SK-N-SH (cell line): ENCODE results near the gene ZNF526. TPM values are rescaled to one million over a fixed set of nuclear protein-coding genes. Genes with fewer than 3 reads are reported as not detected.

Source experiments
- CTCF ChIA-PET: fragments of 300-600, 350-600 bp; formaldehyde crosslinking; extraction: SDS; loops from one replicate; lab custom pipeline; 2021; lab: Yijun Ruan, JAX
- POLR2A ChIA-PET: fragments of 350-600 bp; sonication (Branson Sonifier 250); formaldehyde crosslinking; extraction: SDS; loops from one replicate; lab custom pipeline; 2020; ENCODE audit warnings: antibody characterized with exemption, inconsistent platforms; lab: Yijun Ruan, JAX
- DNase-seq: peaks from one replicate; pipeline ENCODE4 v3.0.0; 2012
- H2AFZ ChIP-seq: fragments of 200-600 bp; sonication (generic); 2 replicates; pipeline ENCODE4 v1.8.1; 2016; ENCODE audit warnings: antibody characterized with exemption, mild to moderate bottlenecking, low read depth
- H3F3A ChIP-seq: fragments of 200-600 bp; sonication (generic); replicated peaks from 2 replicates; pipeline ENCODE3; 2016; ENCODE audit warnings: antibody characterized with exemption, mild to moderate bottlenecking; ENCODE audit not compliant: insufficient read depth
- H3K27ac ChIP-seq, 2 experiments: fragments of 200-500 bp in 1 of 2; fragments of 200-600 bp in 1 of 2; sonication (Bioruptor generic) in 1 of 2; sonication (generic), shearing (Covaris generic) in 1 of 2; 2 replicates each; pipeline versions ENCODE4 v1.5.1 to v1.6.1; 2014 to 2016; ENCODE audit warnings: low read depth in 2 of 2, inconsistent platforms in 1 of 2, low read length in 1 of 2, mild to moderate bottlenecking in 1 of 2, mixed read lengths in 1 of 2
- H3K27me3 ChIP-seq: fragments of 200-600 bp; sonication (generic), shearing (Covaris generic); 2 replicates; pipeline ENCODE4 v1.6.1; 2016; ENCODE audit warnings: mixed run types; ENCODE audit not compliant: insufficient read depth
- H3K36me3 ChIP-seq, 2 experiments: fragments of 200-500 bp in 1 of 2; fragments of 200-600 bp in 1 of 2; sonication (Bioruptor generic) in 1 of 2; sonication (generic) in 1 of 2; replicated peaks in 1 of 2; 2 replicates each; pipeline versions ENCODE3 to v1.5.1; 2014 to 2016; ENCODE audit warnings: low read length in 1 of 2, mild to moderate bottlenecking in 1 of 2; ENCODE audit not compliant: insufficient read depth in 2 of 2, control insufficient read depth in 1 of 2
- H3K4me1 ChIP-seq, 2 experiments: fragments of 200-500 bp in 1 of 2; fragments of 200-600 bp in 1 of 2; sonication (Bioruptor generic) in 1 of 2; sonication (generic), shearing (Covaris generic) in 1 of 2; 2 replicates each; pipeline versions ENCODE4 v1.5.1 to v1.6.1; 2014 to 2016; ENCODE audit warnings: low read depth in 1 of 2, low read length in 1 of 2, mixed run types in 1 of 2; ENCODE audit not compliant: insufficient read depth in 2 of 2, control insufficient read depth in 1 of 2
- H3K4me2 ChIP-seq: fragments of 200-600 bp; sonication (generic), shearing (Covaris generic); 2 replicates; pipeline ENCODE4 v1.6.1; 2017; ENCODE audit warnings: mixed run types
- H3K4me3 ChIP-seq, 2 experiments: fragments of 200-500 bp in 1 of 2; fragments of 200-600 bp in 1 of 2; sonication (Bioruptor generic) in 1 of 2; sonication (generic), shearing (Covaris generic) in 1 of 2; 2 replicates each; pipeline versions ENCODE4 v1.5.1 to v1.8.1; 2014 to 2016; ENCODE audit warnings: low read depth in 2 of 2, inconsistent platforms in 1 of 2, low read length in 1 of 2, mild to moderate bottlenecking in 1 of 2, mixed read lengths in 1 of 2, moderate library complexity in 1 of 2
- H3K79me2 ChIP-seq: fragments of 200-600 bp; sonication (generic); 2 replicates; pipeline ENCODE4 v1.8.1; 2017; ENCODE audit warnings: mild to moderate bottlenecking; ENCODE audit not compliant: insufficient read depth
- H3K9ac ChIP-seq: fragments of 200-600 bp; sonication (generic); 2 replicates; pipeline ENCODE4 v1.6.1; 2017; ENCODE audit warnings: mixed run types
- H3K9me2 ChIP-seq: fragments of 200-600 bp; sonication (generic); 2 replicates; pipeline ENCODE4 v1.6.1; 2017; ENCODE audit warnings: mixed run types
- H3K9me3 ChIP-seq: fragments of 200-600 bp; sonication (generic); 2 replicates; pipeline ENCODE4 v1.6.1; 2017; ENCODE audit warnings: mixed run types, mild to moderate bottlenecking, moderate library complexity
- H4K20me1 ChIP-seq: fragments of 200-600 bp; sonication (generic); 2 replicates; pipeline ENCODE4 v1.6.1; 2017; ENCODE audit warnings: mild to moderate bottlenecking, mixed run types; ENCODE audit not compliant: insufficient read depth
- ELF1 ChIP-seq: IDR thresholded peaks from 2 replicates; pipeline ENCODE4 v1.4.0; 2012
- EZH2phosphoT487 ChIP-seq: fragments of 200-600 bp; sonication (generic); IDR thresholded peaks from 2 replicates; pipeline ENCODE4 v1.6.1; 2017; ENCODE audit warnings: low read depth, mixed run types, mild to moderate bottlenecking, antibody characterized with exemption, moderate library complexity, borderline replicate concordance
- FOSL2 ChIP-seq: IDR thresholded peaks from 2 replicates; pipeline ENCODE4 v1.4.0; 2012; ENCODE audit warnings: low read depth, mild to moderate bottlenecking, moderate library complexity, borderline replicate concordance
- FOXM1 ChIP-seq: IDR thresholded peaks from 2 replicates; pipeline ENCODE4 v1.4.0; 2012; ENCODE audit warnings: low read depth, mild to moderate bottlenecking
- GABPA ChIP-seq: IDR thresholded peaks from 2 replicates; pipeline ENCODE4 v1.4.0; 2012; ENCODE audit warnings: low read depth, mild to moderate bottlenecking
- GATA2 ChIP-seq: sonication (generic); formaldehyde crosslinking; IDR thresholded peaks from 2 replicates; pipeline ENCODE4 v1.5.0; 2020; ENCODE audit warnings: mild to moderate bottlenecking, missing genetic modification reagents
- JUND ChIP-seq: IDR thresholded peaks from 2 replicates; pipeline ENCODE4 v1.4.0; 2012
- NFIC ChIP-seq: IDR thresholded peaks from 2 replicates; pipeline ENCODE4 v1.4.0; 2012; ENCODE audit warnings: borderline replicate concordance
- NRF1 ChIP-seq: IDR thresholded peaks from 2 replicates; pipeline ENCODE4 v1.6.1; 2012; ENCODE audit warnings: low read depth, mild to moderate bottlenecking, low read length
- POLR2AphosphoS5 ChIP-seq: IDR thresholded peaks from 2 replicates; pipeline ENCODE4 v1.6.1; 2012; ENCODE audit warnings: low read depth, low read length
- RAD21 ChIP-seq: IDR thresholded peaks from 2 replicates; pipeline ENCODE4 v1.6.1; 2012; ENCODE audit warnings: mild to moderate bottlenecking, low read length
- RFX5 ChIP-seq: IDR thresholded peaks from 2 replicates; pipeline ENCODE4 v1.6.1; 2012; ENCODE audit warnings: mild to moderate bottlenecking, improper control_type of control experiment, low read length
- RXRA ChIP-seq: IDR thresholded peaks from 2 replicates; pipeline ENCODE4 v1.4.0; 2012; ENCODE audit warnings: low read depth, mild to moderate bottlenecking, borderline replicate concordance
- SMC3 ChIP-seq: IDR thresholded peaks from 2 replicates; pipeline ENCODE4 v1.6.1; 2012; ENCODE audit warnings: low read depth, low read length, improper control_type of control experiment
- TAF1 ChIP-seq: IDR thresholded peaks from 2 replicates; pipeline ENCODE4 v1.6.1; 2012; ENCODE audit warnings: low read depth, mild to moderate bottlenecking, low read length, moderate library complexity, borderline replicate concordance
- TCF12 ChIP-seq: IDR thresholded peaks from 2 replicates; pipeline ENCODE4 v1.4.0; 2012
- YY1 ChIP-seq: IDR thresholded peaks from 2 replicates; pipeline ENCODE4 v1.4.0; 2012; ENCODE audit warnings: low read depth, mild to moderate bottlenecking
- WGBS: methylation state at CpG from one replicate; pipeline ENCODE4 v1.1.6; 2017; ENCODE audit warnings: low lambda C conversion rate; 5-methylcytosine and 5-hydroxymethylcytosine counted together
- polyA plus RNA-seq, 3 experiments: library from polyadenylated mRNA; depleted of rRNA; stranded (reverse); fragments of >200 nt; gene quantifications; 2 replicates each; pipeline ENCODE4 v1.2.3, GENCODE V29; 2012
- TF ChIP-seq, protein P1 (sequence below): IDR thresholded peaks from 2 replicates; pipeline ENCODE4 v1.6.1; 2012; ENCODE audit warnings: mild to moderate bottlenecking, low read depth, low read length, moderate library complexity
- TF ChIP-seq, protein P2 (sequence below): fragments of 150-350 bp; IDR thresholded peaks from 2 replicates; pipeline ENCODE4 v1.6.1; 2017; ENCODE audit warnings: antibody characterized with exemption, low read length, low read depth, borderline replicate concordance
- TF ChIP-seq, protein P3 (sequence below): fragments of 200-600 bp; sonication (generic); IDR thresholded peaks from 2 replicates; pipeline ENCODE4 v1.6.1; 2017; ENCODE audit warnings: antibody characterized with exemption, mild to moderate bottlenecking, moderate library complexity

ZNF526 gene
- polyA plus RNA-seq, 1 of the 3 experiments (the other 2 are of a cell fraction) = 3.5 TPM

DNA sequence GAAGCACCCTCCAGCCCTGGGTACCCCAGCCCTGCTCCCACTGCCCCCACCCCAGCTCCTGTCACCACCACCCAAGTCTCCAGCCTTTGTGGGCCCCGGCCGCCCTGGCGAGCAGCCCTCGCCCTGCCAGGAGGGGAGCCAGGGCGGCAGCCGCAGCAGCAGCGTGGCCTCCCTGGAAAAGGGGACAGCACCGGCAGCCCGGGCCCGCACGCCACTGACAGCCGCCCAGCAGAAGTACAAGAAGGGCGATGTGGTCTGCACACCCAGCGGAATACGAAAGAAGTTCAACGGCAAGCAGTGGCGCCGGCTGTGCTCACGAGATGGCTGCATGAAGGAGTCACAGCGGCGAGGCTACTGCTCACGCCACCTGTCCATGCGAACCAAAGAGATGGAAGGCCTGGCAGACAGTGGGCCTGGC is 52.9 kb downstream of the ZNF526 start:
- Histone ChIP-seq H2AFZ (no peak overlapping the region), H3K36me3 (peaks cover 13 to 39% of the 10 kb centered on the region in 2 experiments), H3K9ac (no peak overlapping the region), H3K79me2 (peaks cover 86% of the 10 kb centered on the region), H3K4me2 (no peak overlapping the region), H3K9me3 (no peaks in the 10 kb centered on the region), H4K20me1 (no peaks in the 10 kb centered on the region), H3K4me3 (no peak overlapping the region), H3K4me1 (peaks cover 27 to 56% of the 10 kb centered on the region in 2 experiments; a peak in 3 of 4 replicates), H3F3A (peaks cover 21% of the 10 kb centered on the region), H3K9me2 (no peaks in the 10 kb centered on the region), H3K27ac (no peak overlapping the region), H3K27me3 (no peaks in the 10 kb centered on the region)
- no peak for DNase-seq
- 97% methylated on average over 11 of the region's 23 CpGs for WGBS
- CTCF ChIA-PET = interaction anchor here (1.3 kb wide), 1 partner anchor 28 kb away, joined by 3 read pairs; no protein-coding TSS in a partner anchor
- POLR2A ChIA-PET = no interaction called here
- no peak for TF ChIP-seq GABPA
- TF ChIP-seq, protein P1, sequence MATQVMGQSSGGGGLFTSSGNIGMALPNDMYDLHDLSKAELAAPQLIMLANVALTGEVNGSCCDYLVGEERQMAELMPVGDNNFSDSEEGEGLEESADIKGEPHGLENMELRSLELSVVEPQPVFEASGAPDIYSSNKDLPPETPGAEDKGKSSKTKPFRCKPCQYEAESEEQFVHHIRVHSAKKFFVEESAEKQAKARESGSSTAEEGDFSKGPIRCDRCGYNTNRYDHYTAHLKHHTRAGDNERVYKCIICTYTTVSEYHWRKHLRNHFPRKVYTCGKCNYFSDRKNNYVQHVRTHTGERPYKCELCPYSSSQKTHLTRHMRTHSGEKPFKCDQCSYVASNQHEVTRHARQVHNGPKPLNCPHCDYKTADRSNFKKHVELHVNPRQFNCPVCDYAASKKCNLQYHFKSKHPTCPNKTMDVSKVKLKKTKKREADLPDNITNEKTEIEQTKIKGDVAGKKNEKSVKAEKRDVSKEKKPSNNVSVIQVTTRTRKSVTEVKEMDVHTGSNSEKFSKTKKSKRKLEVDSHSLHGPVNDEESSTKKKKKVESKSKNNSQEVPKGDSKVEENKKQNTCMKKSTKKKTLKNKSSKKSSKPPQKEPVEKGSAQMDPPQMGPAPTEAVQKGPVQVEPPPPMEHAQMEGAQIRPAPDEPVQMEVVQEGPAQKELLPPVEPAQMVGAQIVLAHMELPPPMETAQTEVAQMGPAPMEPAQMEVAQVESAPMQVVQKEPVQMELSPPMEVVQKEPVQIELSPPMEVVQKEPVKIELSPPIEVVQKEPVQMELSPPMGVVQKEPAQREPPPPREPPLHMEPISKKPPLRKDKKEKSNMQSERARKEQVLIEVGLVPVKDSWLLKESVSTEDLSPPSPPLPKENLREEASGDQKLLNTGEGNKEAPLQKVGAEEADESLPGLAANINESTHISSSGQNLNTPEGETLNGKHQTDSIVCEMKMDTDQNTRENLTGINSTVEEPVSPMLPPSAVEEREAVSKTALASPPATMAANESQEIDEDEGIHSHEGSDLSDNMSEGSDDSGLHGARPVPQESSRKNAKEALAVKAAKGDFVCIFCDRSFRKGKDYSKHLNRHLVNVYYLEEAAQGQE = no peak
- TF ChIP-seq NRF1 = no peak
- no peak for TF ChIP-seq RFX5
- no peak for TF ChIP-seq YY1
- TF ChIP-seq FOSL2 = no peak
- no peak for TF ChIP-seq JUND
- no peak for TF ChIP-seq ELF1
- TF ChIP-seq, protein P2, sequence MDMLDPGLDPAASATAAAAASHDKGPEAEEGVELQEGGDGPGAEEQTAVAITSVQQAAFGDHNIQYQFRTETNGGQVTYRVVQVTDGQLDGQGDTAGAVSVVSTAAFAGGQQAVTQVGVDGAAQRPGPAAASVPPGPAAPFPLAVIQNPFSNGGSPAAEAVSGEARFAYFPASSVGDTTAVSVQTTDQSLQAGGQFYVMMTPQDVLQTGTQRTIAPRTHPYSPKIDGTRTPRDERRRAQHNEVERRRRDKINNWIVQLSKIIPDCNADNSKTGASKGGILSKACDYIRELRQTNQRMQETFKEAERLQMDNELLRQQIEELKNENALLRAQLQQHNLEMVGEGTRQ = no peak
- TF ChIP-seq FOXM1 = no peak
- TF ChIP-seq RAD21 = no peak
- TF ChIP-seq, protein P3, sequence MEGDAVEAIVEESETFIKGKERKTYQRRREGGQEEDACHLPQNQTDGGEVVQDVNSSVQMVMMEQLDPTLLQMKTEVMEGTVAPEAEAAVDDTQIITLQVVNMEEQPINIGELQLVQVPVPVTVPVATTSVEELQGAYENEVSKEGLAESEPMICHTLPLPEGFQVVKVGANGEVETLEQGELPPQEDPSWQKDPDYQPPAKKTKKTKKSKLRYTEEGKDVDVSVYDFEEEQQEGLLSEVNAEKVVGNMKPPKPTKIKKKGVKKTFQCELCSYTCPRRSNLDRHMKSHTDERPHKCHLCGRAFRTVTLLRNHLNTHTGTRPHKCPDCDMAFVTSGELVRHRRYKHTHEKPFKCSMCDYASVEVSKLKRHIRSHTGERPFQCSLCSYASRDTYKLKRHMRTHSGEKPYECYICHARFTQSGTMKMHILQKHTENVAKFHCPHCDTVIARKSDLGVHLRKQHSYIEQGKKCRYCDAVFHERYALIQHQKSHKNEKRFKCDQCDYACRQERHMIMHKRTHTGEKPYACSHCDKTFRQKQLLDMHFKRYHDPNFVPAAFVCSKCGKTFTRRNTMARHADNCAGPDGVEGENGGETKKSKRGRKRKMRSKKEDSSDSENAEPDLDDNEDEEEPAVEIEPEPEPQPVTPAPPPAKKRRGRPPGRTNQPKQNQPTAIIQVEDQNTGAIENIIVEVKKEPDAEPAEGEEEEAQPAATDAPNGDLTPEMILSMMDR = no peak
- no peak for TF ChIP-seq TAF1
- no peak for TF ChIP-seq POLR2AphosphoS5
- TF ChIP-seq NFIC = no peak
- TF ChIP-seq RXRA = no peak
- no peak for TF ChIP-seq SMC3
- no peak for TF ChIP-seq EZH2phosphoT487
- no peak for TF ChIP-seq GATA2 (CRISPR knock-in tag)
- no peak for TF ChIP-seq TCF12
